Activated effector memory CD4-positive, alpha-beta T cell treated with anti-CD3 and anti-CD28 coated beads, Interleukin-2, amount 50 U/mL, for 16 hours (primary cell): ENCODE data around the gene DOK4.
"Not testable (repeated sequence)": the region's sequence is repeated elsewhere in the genome, so short reads cannot be mapped to it uniquely, and the experiment has no call there.

ENCODE experiments used
- DNase-seq: peaks from one replicate; pipeline ENCODE4 v3.0.0-alpha.2; 2020

The DOK4 gene

GRCh38 chr16:57444711-57445110 is 41.6 kb downstream of the DOK4 start:
- DNase-seq, result no peak

GRCh38 chr16:57440551-57440950 is 45.7 kb downstream of the DOK4 start:
- DNase-seq, result not testable (repeated sequence)

GRCh38 chr16:57439947-57440346 is 46.3 kb downstream of the DOK4 start:
- not testable (repeated sequence) for DNase-seq

GRCh38 chr16:57435838-57436237 is 50.5 kb downstream of the DOK4 start:
- DNase-seq, result no peak

GRCh38 chr16:57434003-57434402 is 52.3 kb downstream of the DOK4 start:
- DNase-seq, result no peak

GRCh38 chr16:57432989-57433388 is 53.3 kb downstream of the DOK4 start:
- no peak for DNase-seq

GRCh38 chr16:57432505-57432904 is 53.8 kb downstream of the DOK4 start:
- DNase-seq, result no peak

- no peak for DNase-seq
Observed at GRCh38 chr16:57430955-57431354, 55.3 kb downstream of the DOK4 start.

- DNase-seq, result no peak
Observed at GRCh38 chr16:57427824-57428223, 58.5 kb downstream of the DOK4 start.

- no peak for DNase-seq
Observed at GRCh38 chr16:57427307-57427706, 59.0 kb downstream of the DOK4 start.

GRCh38 chr16:57426356-57426755 is 59.9 kb downstream of the DOK4 start:
- DNase-seq, result no peak

- DNase-seq, result no peak
Observed at GRCh38 chr16:57424583-57424982, 61.7 kb downstream of the DOK4 start.

- DNase-seq, result no peak
Observed at GRCh38 chr16:57423152-57423551, 63.1 kb downstream of the DOK4 start.

GRCh38 chr16:57422026-57422944 is 64.0 kb downstream of the DOK4 start:
- no peak for DNase-seq
